Gastroesophageal sphincter (tissue), 4 donors: Measurements from ENCODE around the gene NCKIPSD. TPM values are rescaled to one million over a fixed set of nuclear protein-coding genes. Genes with fewer than 3 reads are reported as not detected.

Experiments used
- ATAC-seq: fragments of 150-250 bp; one replicate; pipeline ENCODE4 v1.9.1; 2016; ENCODE audit warnings: mild to moderate bottlenecking, moderate library complexity
- H3K27ac ChIP-seq, 4 donors: fragments of 200-600 bp; sonication (generic) in 3 of 4; 1 replicate in 3 of 4; 2 replicates in 1 of 4; pipeline ENCODE4 v1.5.1; 2016 to 2019
- H3K27me3 ChIP-seq: fragments of 200-600 bp; sonication (generic); one replicate; pipeline ENCODE4 v1.5.1; 2019
- H3K36me3 ChIP-seq, 2 donors: fragments of 200-600 bp; sonication (generic); one replicate each; pipeline ENCODE4 v1.5.1; 2019; ENCODE audit warnings: control low read depth in 1 of 2
- H3K4me1 ChIP-seq, 3 donors: fragments of 200-600 bp; sonication (generic); 1 replicate in 2 of 3; 2 replicates in 1 of 3; pipeline ENCODE4 v1.5.1; 2016 to 2019; ENCODE audit warnings: control low read depth in 2 of 3
- H3K4me3 ChIP-seq, 2 donors: fragments of 200-600 bp; sonication (generic); one replicate each; pipeline ENCODE4 v1.5.1; 2019; ENCODE audit warnings: mild to moderate bottlenecking in 1 of 2, moderate library complexity in 1 of 2
- H3K9me3 ChIP-seq, 3 donors: fragments of 200-600 bp; sonication (generic); one replicate each; pipeline ENCODE4 v1.5.1; 2017 to 2019; ENCODE audit warnings: control low read depth in 2 of 3
- CTCF ChIP-seq, 4 experiments: fragments of 200-600 bp in 2 of 4; fragments of 450-650 bp in 2 of 4; sonication (generic) in 1 of 4; IDR thresholded peaks; one replicate each; pipeline ENCODE4 v1.5.1; 2017 to 2019; ENCODE audit warnings: antibody characterized with exemption in 4 of 4, mild to moderate bottlenecking in 2 of 4, moderate library complexity in 2 of 4
- EP300 ChIP-seq: sonication (generic); formaldehyde crosslinking; IDR thresholded peaks from one replicate; pipeline ENCODE4 v1.6.1; 2017; ENCODE audit warnings: antibody characterized with exemption, mild to moderate bottlenecking
- POLR2A ChIP-seq, 2 donors: fragments of 450-650 bp; IDR thresholded peaks; one replicate each; pipeline ENCODE4 v1.6.1; 2017; ENCODE audit warnings: antibody characterized with exemption in 2 of 2, mild to moderate bottlenecking in 2 of 2, moderate library complexity in 1 of 2
- POLR2AphosphoS5 ChIP-seq: sonication (generic); formaldehyde crosslinking; IDR thresholded peaks from one replicate; pipeline ENCODE4 v1.6.1; 2017; ENCODE audit warnings: antibody characterized with exemption
- WGBS, 2 donors: methylation state at CpG; one replicate each; pipeline ENCODE4 v1.1.5; 2018; ENCODE audit warnings: low coverage in 1 of 2; 5-methylcytosine and 5-hydroxymethylcytosine counted together
- total RNA-seq, 4 donors: library from RNA; depleted of rRNA; stranded (reverse); fragments of >200 nt; gene quantifications; one replicate each; pipeline ENCODE4 v1.1.0, GENCODE V29; 2016

Gene NCKIPSD
- total RNA-seq, 4 donors from 2014 or later: 19.0 to 32.5 (median 21.1) TPM

DNA sequence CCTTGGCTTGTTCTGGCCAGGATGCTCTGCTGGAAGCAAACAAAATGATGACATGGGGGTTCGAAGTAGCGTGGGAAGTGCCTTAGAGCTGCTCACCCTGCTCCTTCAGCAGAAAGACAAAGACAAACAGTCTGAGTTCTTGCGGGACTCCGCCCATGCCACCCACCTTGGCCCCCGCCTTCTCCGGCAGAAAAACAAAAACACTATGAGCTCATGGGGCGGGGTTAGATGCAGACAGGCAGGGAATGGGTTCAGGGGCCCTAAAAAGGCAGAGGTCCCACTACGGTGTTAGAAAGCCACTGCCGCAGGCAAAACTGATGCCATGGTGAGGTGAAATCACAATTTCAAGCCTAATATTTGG is 9.7 kb upstream of the NCKIPSD start:
- Histone ChIP-seq H3K4me3 (peak overlapping the region; percentile 0 to 53), H3K9me3 (no peaks in the 10 kb centered on the region), H3K27ac (peak overlapping the region; percentile 26 to 88 (median 86)), H3K4me1 (peaks cover 0 to 61% (median 0%) of the 10 kb centered on the region in 3 donors), H3K36me3 (peaks cover 0 to 67% of the 10 kb centered on the region in 2 donors), H3K27me3 (no peaks in the 10 kb centered on the region)
- peak; percentile 75 for ATAC-seq
- WGBS, 2 donors: 47 to 50% methylated on average over 3 of the region's 9 CpGs
- TF ChIP-seq CTCF (IDR thresholded peaks at IDR 0.05) (no peak), POLR2A (IDR thresholded peaks at IDR 0.05) (peak in 1 of 2 donors; percentile 29), EP300 (no peak), POLR2AphosphoS5 (peak; percentile 54)

DNA sequence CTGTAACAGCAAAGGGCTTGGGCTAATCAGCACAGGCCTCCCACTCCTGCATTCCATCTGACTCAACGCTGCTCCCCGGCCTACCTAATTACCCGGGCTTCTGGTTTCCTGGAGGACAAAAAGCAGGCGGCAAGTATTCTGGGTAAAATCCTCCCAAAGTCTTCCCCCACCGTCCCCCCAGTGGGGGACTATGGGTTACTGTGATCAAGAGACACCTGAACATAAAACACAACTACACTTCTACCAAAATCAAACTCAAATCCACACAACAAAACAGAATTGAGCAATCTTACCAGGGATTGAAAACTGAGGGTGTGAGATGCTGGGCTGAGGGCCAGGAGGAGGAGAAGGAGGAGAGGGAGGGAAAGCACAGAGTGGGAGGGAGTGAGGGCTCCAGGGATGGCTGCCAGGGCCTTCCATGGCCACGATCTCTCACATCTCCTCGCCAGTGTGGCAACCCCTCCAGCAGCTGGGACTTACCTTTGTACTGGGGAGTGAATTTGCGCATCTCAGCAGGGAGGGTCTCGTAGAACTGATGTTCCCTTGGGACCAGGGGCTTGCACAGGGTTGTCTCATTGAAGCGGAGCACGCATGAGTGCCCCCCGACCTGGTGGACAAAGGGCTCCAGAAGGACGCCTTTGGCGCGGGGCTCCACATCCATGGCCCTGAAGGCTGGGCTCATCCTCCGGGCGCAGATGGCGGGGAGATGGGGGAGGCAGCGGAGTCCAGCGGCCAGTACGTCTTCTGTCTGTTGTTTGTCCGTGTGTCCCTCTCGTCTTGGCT is 9.1 kb upstream of the NCKIPSD start:
- no peaks in the 10 kb centered on the region for H3K27me3 ChIP-seq
- TF ChIP-seq POLR2AphosphoS5: peak; percentile 77
- TF ChIP-seq CTCF (IDR thresholded peaks at IDR 0.05): no peak
- TF ChIP-seq EP300: no peak
- TF ChIP-seq POLR2A (IDR thresholded peaks at IDR 0.05): no peak
- peaks cover 0 to 71% of the 10 kb centered on the region in 2 donors for H3K36me3 ChIP-seq
- H3K9me3 ChIP-seq: no peaks in the 10 kb centered on the region
- H3K4me3 ChIP-seq: peak overlapping the region; percentile 3 to 53
- H3K27ac ChIP-seq: peak overlapping the region; percentile 26 to 88 (median 86)
- WGBS, 2 donors: 28 to 46% methylated on average over 8 to 14 of the region's 23 CpGs
- peak; percentile 94 for ATAC-seq
- peaks cover 0 to 59% (median 0%) of the 10 kb centered on the region in 3 donors for H3K4me1 ChIP-seq

- Histone ChIP-seq H3K4me1 (peaks cover 0 to 53% (median 0%) of the 10 kb centered on the region in 3 donors), H3K36me3 (peaks cover 0 to 71% of the 10 kb centered on the region in 2 donors), H3K27me3 (no peaks in the 10 kb centered on the region), H3K27ac (peak overlapping the region; percentile 16 to 88 (median 86)), H3K4me3 (peak overlapping the region; percentile 3 to 53), H3K9me3 (no peaks in the 10 kb centered on the region)
- TF ChIP-seq POLR2A (IDR thresholded peaks at IDR 0.05) (no peak), EP300 (no peak), POLR2AphosphoS5 (no peak), CTCF (IDR thresholded peaks at IDR 0.05) (no peak)
- 63% methylated on average over 5 of the region's 8 CpGs; no CpG with 5 or more reads in 1 of the 2 donors for WGBS, 2 donors
- ATAC-seq: no peak
Observed at GRCh38 chr3:48693826-48694225, 8.1 kb upstream of the NCKIPSD start.

DNA sequence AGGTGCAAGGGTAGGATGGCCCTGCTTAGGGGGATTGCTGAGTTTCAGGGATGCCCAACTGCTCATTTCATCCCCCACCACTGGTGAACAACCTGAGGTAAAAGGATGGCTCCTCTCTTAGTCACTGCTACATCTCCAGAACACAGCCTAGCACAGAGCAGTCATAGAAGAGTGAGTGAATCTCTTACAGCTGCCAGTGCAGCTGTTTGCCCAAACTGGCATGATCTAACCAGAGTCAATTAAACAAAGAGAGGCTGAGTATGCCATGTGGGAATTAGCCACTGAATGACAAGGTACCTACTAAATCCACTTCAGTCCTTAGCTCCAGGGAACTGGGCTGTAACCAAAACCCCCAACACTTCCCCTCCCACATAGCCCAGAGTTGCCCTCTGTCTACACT is 6.8 kb upstream of the NCKIPSD start:
- Histone ChIP-seq H3K27ac (peak overlapping the region in 2 of 4 donors; percentile 35 to 87), H3K4me3 (no peak overlapping the region), H3K9me3 (no peaks in the 10 kb centered on the region), H3K27me3 (no peaks in the 10 kb centered on the region), H3K36me3 (peaks cover 0 to 75% of the 10 kb centered on the region in 2 donors), H3K4me1 (peaks cover 0 to 62% (median 0%) of the 10 kb centered on the region in 3 donors)
- no peak for ATAC-seq
- TF ChIP-seq POLR2A (IDR thresholded peaks at IDR 0.05): no peak
- TF ChIP-seq POLR2AphosphoS5: no peak
- TF ChIP-seq CTCF (IDR thresholded peaks at IDR 0.05): no peak
- TF ChIP-seq EP300: no peak
